ENCODE data around the gene ZNF513.

Gene ZNF513

GRCh38 chr2:27379836-27380625, 503 bp downstream of the ZNF513 start:
- H3K4me3 ChIP-seq (ENCODE audit: low read depth, low read length), result peak overlapping the region; percentile 57
- TF ChIP-seq CTCF (IDR thresholded peaks at IDR 0.05; ENCODE audit: borderline replicate concordance, insufficient read depth, low read depth, low read length), result no peak

- peak overlapping the region; percentile 57 for H3K4me3 ChIP-seq (ENCODE audit: low read depth, low read length)
- TF ChIP-seq CTCF (IDR thresholded peaks at IDR 0.05; ENCODE audit: borderline replicate concordance, insufficient read depth, low read depth, low read length), result no peak
Measured at GRCh38 chr2:27379383-27379835, 1.1 kb downstream of the ZNF513 start.

- no peak overlapping the region for H3K4me3 ChIP-seq (ENCODE audit: low read depth, low read length)
Measured at GRCh38 chr2:27378809-27379290, 1.7 kb downstream of the ZNF513 start.

GRCh38 chr2:27378096-27378808, 2.3 kb downstream of the ZNF513 start:
- no peak overlapping the region for H3K4me3 ChIP-seq (ENCODE audit: low read depth, low read length)
- 0 out of 2 replicates have a peak, but pooled peaks have one; percentile 10 for TF ChIP-seq CTCF (IDR thresholded peaks at IDR 0.05; ENCODE audit: borderline replicate concordance, insufficient read depth, low read depth, low read length)

More at GRCh38 chr2:27378809-27379290, 1.7 kb downstream of the ZNF513 start:
- no peak for TF ChIP-seq CTCF (IDR thresholded peaks at IDR 0.05; ENCODE audit: borderline replicate concordance, insufficient read depth, low read depth, low read length)

GRCh38 chr2:27377618-27378095, 2.9 kb downstream of the ZNF513 start:
- no peak overlapping the region for H3K4me3 ChIP-seq (ENCODE audit: low read depth, low read length)
- no peak for TF ChIP-seq CTCF (IDR thresholded peaks at IDR 0.05; ENCODE audit: borderline replicate concordance, insufficient read depth, low read depth, low read length)

- TF ChIP-seq CTCF (IDR thresholded peaks at IDR 0.05; ENCODE audit: borderline replicate concordance, insufficient read depth, low read depth, low read length), result no peak
- no peak overlapping the region for H3K4me3 ChIP-seq (ENCODE audit: low read depth, low read length)
Measured at GRCh38 chr2:27376866-27377617, 3.5 kb downstream of the ZNF513 start.

Data from GM12875 (cell line).